ENCODE data around the gene GABRB3.

GRCh38 chr15:26572602-26573350, 200.1 kb downstream of the GABRB3 start:
- TF ChIP-seq CTCF (tag by site-specific recombination; IDR thresholded peaks at IDR 0.05) = no peak
- TF ChIP-seq ZNF416 (tag by site-specific recombination; IDR thresholded peaks at IDR 0.05) = no peak
- TF ChIP-seq ZNF121 (tag by site-specific recombination; IDR thresholded peaks at IDR 0.05) = no peak
- TF ChIP-seq ZNF24 (tag by site-specific recombination; IDR thresholded peaks at IDR 0.05) = no peak

Data from HEK293 (cell line).